Glomerular visceral epithelial cell (primary cell): Measurements from ENCODE around the gene CEACAM8.
"Not testable (repeated sequence)": the region's sequence is repeated elsewhere in the genome, so short reads cannot be mapped to it uniquely, and the experiment has no call there.

ENCODE experiments used
- DNase-seq: peaks from one replicate; pipeline ENCODE4 v3.0.0-alpha.2; 2016; ENCODE audit errors: extremely low spot score

Gene CEACAM8

GRCh38 chr19:42594617-42595489 lies at the start of gene CEACAM8:
CEACAM8 (minus strand) TSS chr19:42594924; CDS start chr19:42594828, 96 bp downstream.
- DNase-seq: no peak

GRCh38 chr19:42639324-42640092 lies 44.8 kb upstream of the CEACAM8 start:
- not testable (repeated sequence) for DNase-seq

GRCh38 chr19:42635233-42635539 lies 40.5 kb upstream of the CEACAM8 start:
- no peak for DNase-seq

- peak; percentile 58 for DNase-seq
Measured at GRCh38 chr19:42634409-42635232, 39.9 kb upstream of the CEACAM8 start.

GRCh38 chr19:42629191-42629590 lies 34.5 kb upstream of the CEACAM8 start:
- no peak for DNase-seq

GRCh38 chr19:42628411-42629140 lies 33.9 kb upstream of the CEACAM8 start:
- DNase-seq: no peak

GRCh38 chr19:42627916-42628315 lies 33.2 kb upstream of the CEACAM8 start:
- DNase-seq: no peak

GRCh38 chr19:42626181-42626580 lies 31.5 kb upstream of the CEACAM8 start:
- DNase-seq: no peak

- no peak for DNase-seq
Measured at GRCh38 chr19:42619271-42619670, 24.5 kb upstream of the CEACAM8 start.

GRCh38 chr19:42613666-42614065 lies 18.9 kb upstream of the CEACAM8 start:
- no peak for DNase-seq

GRCh38 chr19:42610401-42610915 lies 15.7 kb upstream of the CEACAM8 start:
- DNase-seq: not testable (repeated sequence)

- DNase-seq: peak; percentile 75
Measured at GRCh38 chr19:42606660-42607351, 12.1 kb upstream of the CEACAM8 start.

GRCh38 chr19:42601811-42602443 lies 7.2 kb upstream of the CEACAM8 start:
- peak; percentile 18 for DNase-seq

- DNase-seq: peak; percentile 30
Measured at GRCh38 chr19:42596391-42597072, 1.8 kb upstream of the CEACAM8 start.

- no peak for DNase-seq
Measured at GRCh38 chr19:42595550-42596172, 937 bp upstream of the CEACAM8 start.

- DNase-seq: no peak
Measured at GRCh38 chr19:42589792-42590191, 4.9 kb downstream of the CEACAM8 start.

- no peak for DNase-seq
Measured at GRCh38 chr19:42584466-42584865, 10.3 kb downstream of the CEACAM8 start.

- DNase-seq: no peak
Measured at GRCh38 chr19:42577016-42577415, 17.7 kb downstream of the CEACAM8 start.

GRCh38 chr19:42576241-42576640 lies 18.5 kb downstream of the CEACAM8 start:
- no peak for DNase-seq
